ENCODE results near the gene CNOT6. TPM values are rescaled to one million over a fixed set of nuclear protein-coding genes. Genes with fewer than 3 reads are reported as not detected.

Gene CNOT6
- total RNA-seq, 2 donors from 2014 or later, result 19.5 to 24.8 TPM

DNA sequence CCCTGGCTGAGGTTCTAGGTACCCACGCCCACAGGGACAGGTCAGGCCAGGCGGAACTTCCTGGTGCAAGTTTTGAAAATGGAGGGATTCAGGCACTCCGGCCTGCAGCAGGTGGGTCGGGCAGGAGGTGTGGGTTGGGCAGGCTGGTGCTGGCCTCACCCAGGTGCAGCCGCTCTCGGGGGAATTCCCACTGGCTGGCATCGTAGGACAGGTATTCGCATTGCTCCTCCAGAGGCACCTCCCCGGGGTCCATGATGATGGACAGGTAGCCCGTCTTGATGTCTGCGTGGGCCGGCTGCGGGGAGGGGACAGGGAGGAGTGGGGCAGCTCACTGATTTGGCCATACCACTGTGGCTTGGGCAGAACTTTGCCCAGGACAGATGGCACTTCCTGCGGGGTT lies 125.8 kb downstream of the CNOT6 start:
- H3K4me3 ChIP-seq, result no peak overlapping the region
- no peak for ATAC-seq (ENCODE audit: insufficient number of reproducible peaks, low FRiP score, low read depth)
- H3K9me3 ChIP-seq, result no peaks in the 10 kb centered on the region
- H3K27me3 ChIP-seq (replicated peaks; ENCODE audit: insufficient read depth), result no peaks in the 10 kb centered on the region
- H3K27ac ChIP-seq, result no peak overlapping the region
- DNase-seq (ENCODE audit: low spot score), result no peak
- no peaks in the 10 kb centered on the region for H3K36me3 ChIP-seq
- TF ChIP-seq, protein P1, sequence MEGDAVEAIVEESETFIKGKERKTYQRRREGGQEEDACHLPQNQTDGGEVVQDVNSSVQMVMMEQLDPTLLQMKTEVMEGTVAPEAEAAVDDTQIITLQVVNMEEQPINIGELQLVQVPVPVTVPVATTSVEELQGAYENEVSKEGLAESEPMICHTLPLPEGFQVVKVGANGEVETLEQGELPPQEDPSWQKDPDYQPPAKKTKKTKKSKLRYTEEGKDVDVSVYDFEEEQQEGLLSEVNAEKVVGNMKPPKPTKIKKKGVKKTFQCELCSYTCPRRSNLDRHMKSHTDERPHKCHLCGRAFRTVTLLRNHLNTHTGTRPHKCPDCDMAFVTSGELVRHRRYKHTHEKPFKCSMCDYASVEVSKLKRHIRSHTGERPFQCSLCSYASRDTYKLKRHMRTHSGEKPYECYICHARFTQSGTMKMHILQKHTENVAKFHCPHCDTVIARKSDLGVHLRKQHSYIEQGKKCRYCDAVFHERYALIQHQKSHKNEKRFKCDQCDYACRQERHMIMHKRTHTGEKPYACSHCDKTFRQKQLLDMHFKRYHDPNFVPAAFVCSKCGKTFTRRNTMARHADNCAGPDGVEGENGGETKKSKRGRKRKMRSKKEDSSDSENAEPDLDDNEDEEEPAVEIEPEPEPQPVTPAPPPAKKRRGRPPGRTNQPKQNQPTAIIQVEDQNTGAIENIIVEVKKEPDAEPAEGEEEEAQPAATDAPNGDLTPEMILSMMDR (IDR thresholded peaks at IDR 0.05), result no peak
- H3K4me1 ChIP-seq (ENCODE audit: control insufficient read depth in 1 of 2, low read depth in 2 of 2), result no peaks in the 10 kb centered on the region

DNA sequence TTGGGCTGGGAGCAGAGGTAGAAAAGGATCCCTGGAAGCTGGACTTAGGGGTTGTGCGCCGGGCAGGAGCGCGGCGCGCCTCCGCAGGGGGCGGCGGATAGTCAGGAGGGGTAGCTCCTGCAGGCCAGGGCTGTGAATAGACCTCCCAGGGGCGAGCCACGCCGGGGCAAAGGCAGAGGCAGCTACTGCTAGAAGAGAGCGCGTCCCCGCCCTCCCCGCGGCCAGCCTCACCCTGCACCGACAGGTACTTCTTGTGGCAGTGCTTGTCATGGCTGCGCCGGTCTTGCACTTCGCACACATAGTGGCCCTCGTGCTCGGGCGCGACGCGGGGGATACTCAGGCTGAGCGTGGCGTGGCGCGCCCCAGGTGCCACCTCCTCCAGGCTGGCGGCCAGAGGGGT lies 127.1 kb downstream of the CNOT6 start:
- ATAC-seq (ENCODE audit: insufficient number of reproducible peaks, low FRiP score, low read depth) (no peak), DNase-seq (ENCODE audit: low spot score) (no peak)
- no peaks in the 10 kb centered on the region for H3K9me3 ChIP-seq
- H3K4me3 ChIP-seq, result no peak overlapping the region
- H3K27ac ChIP-seq, result no peak overlapping the region
- H3K27me3 ChIP-seq (replicated peaks; ENCODE audit: insufficient read depth), result no peaks in the 10 kb centered on the region
- no peaks in the 10 kb centered on the region for H3K36me3 ChIP-seq
- no peaks in the 10 kb centered on the region for H3K4me1 ChIP-seq (ENCODE audit: control insufficient read depth in 1 of 2, low read depth in 2 of 2)
- TF ChIP-seq, protein P1 (IDR thresholded peaks at IDR 0.05), result no peak

DNA sequence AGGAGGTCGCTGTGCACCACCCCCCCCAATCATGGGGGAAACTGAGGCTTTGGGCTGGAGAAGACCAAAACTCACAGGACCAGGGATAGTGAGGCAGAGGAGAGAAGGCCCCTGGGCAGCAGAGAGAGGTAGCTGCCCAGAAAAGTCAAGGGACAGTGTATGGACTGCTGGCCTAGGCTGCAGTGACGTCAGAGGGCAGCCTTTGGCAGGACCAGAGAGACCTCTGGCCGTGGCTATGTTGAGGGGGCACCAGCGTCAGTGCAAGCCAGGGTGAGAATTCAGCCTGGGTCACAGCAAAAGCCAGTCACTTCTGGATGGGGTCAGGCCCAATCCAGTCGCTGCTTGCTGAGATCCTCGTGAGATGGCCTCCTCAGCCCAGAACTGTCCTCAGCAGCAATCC lies 128.7 kb downstream of the CNOT6 start:
- TF ChIP-seq, protein P1 (IDR thresholded peaks at IDR 0.05), result no peak

DNA sequence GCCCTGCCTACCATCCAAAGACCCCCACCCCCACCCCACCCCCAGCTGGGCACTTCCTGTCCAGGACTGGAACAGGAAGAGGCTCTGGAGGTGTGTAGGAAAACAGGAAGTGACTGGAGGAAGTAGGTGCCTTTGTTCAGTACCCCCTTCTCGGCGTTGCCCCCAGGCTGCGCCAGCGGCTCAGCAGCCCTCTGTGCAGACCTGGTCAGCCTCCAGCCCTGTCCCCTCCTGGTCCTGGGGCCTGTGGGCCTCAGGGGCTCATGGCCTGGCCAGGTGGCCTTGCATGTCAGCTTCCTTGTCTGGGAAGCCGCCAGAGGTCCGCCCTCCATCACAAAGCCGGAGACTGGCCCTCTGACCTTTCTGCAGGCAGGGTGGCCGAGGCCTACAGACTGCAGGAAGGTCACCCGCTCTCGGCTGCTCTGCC lies 129.2 kb downstream of the CNOT6 start:
- no peaks in the 10 kb centered on the region for H3K9me3 ChIP-seq
- H3K36me3 ChIP-seq, result no peaks in the 10 kb centered on the region
- H3K27ac ChIP-seq, result no peak overlapping the region
- ATAC-seq (ENCODE audit: insufficient number of reproducible peaks, low FRiP score, low read depth), result no peak
- no peaks in the 10 kb centered on the region for H3K4me1 ChIP-seq (ENCODE audit: control insufficient read depth in 1 of 2, low read depth in 2 of 2)
- no peak for DNase-seq (ENCODE audit: low spot score)
- TF ChIP-seq, protein P1 (IDR thresholded peaks at IDR 0.05), result no peak
- H3K4me3 ChIP-seq, result no peak overlapping the region
- H3K27me3 ChIP-seq (replicated peaks; ENCODE audit: insufficient read depth), result no peaks in the 10 kb centered on the region

More for the DNA sequence above, 128.7 kb downstream of the CNOT6 start:
- Histone ChIP-seq H3K4me3 (no peak overlapping the region), H3K36me3 (no peaks in the 10 kb centered on the region), H3K4me1 (ENCODE audit: control insufficient read depth in 1 of 2, low read depth in 2 of 2) (no peaks in the 10 kb centered on the region), H3K27ac (no peak overlapping the region), H3K9me3 (no peaks in the 10 kb centered on the region), H3K27me3 (replicated peaks; ENCODE audit: insufficient read depth) (no peaks in the 10 kb centered on the region)
- no peak for DNase-seq (ENCODE audit: low spot score)
- no peak for ATAC-seq (ENCODE audit: insufficient number of reproducible peaks, low FRiP score, low read depth)

DNA sequence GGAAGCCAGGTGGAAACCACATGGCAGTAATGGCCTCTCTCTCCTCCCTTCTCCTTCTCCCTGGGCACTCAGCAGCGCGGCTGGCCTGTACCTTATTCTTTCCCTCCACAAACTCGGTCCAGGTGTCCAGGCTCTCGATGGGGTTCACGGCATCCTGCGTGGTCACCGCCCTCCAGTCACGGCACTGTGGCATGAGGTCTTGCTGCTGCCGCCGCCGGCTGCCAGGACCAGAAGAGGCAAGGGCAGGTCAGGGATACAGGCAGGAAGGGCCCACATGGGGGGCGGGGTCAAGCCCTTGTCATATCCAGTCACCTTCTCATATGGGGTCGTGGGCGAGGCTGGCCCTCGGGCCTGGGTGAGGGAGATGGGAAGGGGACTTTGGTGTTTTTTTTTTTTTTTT lies 129.7 kb downstream of the CNOT6 start:
- no peaks in the 10 kb centered on the region for H3K4me1 ChIP-seq (ENCODE audit: control insufficient read depth in 1 of 2, low read depth in 2 of 2)
- ATAC-seq (ENCODE audit: insufficient number of reproducible peaks, low FRiP score, low read depth), result no peak
- no peak for DNase-seq (ENCODE audit: low spot score)
- TF ChIP-seq, protein P1 (IDR thresholded peaks at IDR 0.05), result no peak
- H3K27ac ChIP-seq, result no peak overlapping the region
- H3K4me3 ChIP-seq, result no peak overlapping the region
- H3K36me3 ChIP-seq, result no peaks in the 10 kb centered on the region
- H3K27me3 ChIP-seq (replicated peaks; ENCODE audit: insufficient read depth), result no peaks in the 10 kb centered on the region
- H3K9me3 ChIP-seq, result no peaks in the 10 kb centered on the region
